ENCODE data around the gene ZNF276. TPM values are rescaled to one million over a fixed set of nuclear protein-coding genes. Genes with fewer than 3 reads are reported as not detected.

Gene ZNF276
- total RNA-seq, 1 experiment from 2014 or later, result 21.8 TPM

Other genes with a start within 250 kb of the ZNF276 start
- gene ANKRD11, start 231.0 kb upstream of the ZNF276 start, total RNA-seq (2014; rRNA removed; shearing (Covaris generic); ENCODE audit: low replicate concordance), result 28.5 and 29.9 TPM in 2 replicates
- gene SPG7, start 213.1 kb upstream of the ZNF276 start, total RNA-seq (2014; rRNA removed; shearing (Covaris generic); ENCODE audit: low replicate concordance), result 44.6 and 74.8 TPM in 2 replicates
- 6,565 and 10,922 TPM in 2 replicates for gene RPL13, start 160.9 kb upstream of the ZNF276 start, total RNA-seq (2014; rRNA removed; shearing (Covaris generic); ENCODE audit: low replicate concordance)
- gene CPNE7, start 145.8 kb upstream of the ZNF276 start, total RNA-seq (2014; rRNA removed; shearing (Covaris generic); ENCODE audit: low replicate concordance), result 3.7 and 3.9 TPM in 2 replicates
- 0.87 and 1.7 TPM in 2 replicates for gene DPEP1, start 107.9 kb upstream of the ZNF276 start, total RNA-seq (2014; rRNA removed; shearing (Covaris generic); ENCODE audit: low replicate concordance)
- gene CHMP1A, start 63.8 kb upstream of the ZNF276 start, total RNA-seq (2014; rRNA removed; shearing (Covaris generic); ENCODE audit: low replicate concordance), result 35.3 and 52.4 TPM in 2 replicates
- gene SPATA33, start 63.7 kb upstream of the ZNF276 start, total RNA-seq (2014; rRNA removed; shearing (Covaris generic); ENCODE audit: low replicate concordance), result 5.1 and 5.3 TPM in 2 replicates
- gene CDK10, start 34.8 kb upstream of the ZNF276 start, total RNA-seq (2014; rRNA removed; shearing (Covaris generic); ENCODE audit: low replicate concordance), result 25.6 and 61.6 TPM in 2 replicates
- 4.7 and 14.8 TPM in 2 replicates for gene SPATA2L, start 19.8 kb upstream of the ZNF276 start, total RNA-seq (2014; rRNA removed; shearing (Covaris generic); ENCODE audit: low replicate concordance)
- 4.8 and 5.6 TPM in 2 replicates for gene VPS9D1, start 639 bp upstream of the ZNF276 start, total RNA-seq (2014; rRNA removed; shearing (Covaris generic); ENCODE audit: low replicate concordance)
- 49.3 and 57.3 TPM in 2 replicates for gene FANCA, start 95.1 kb downstream of the ZNF276 start, total RNA-seq (2014; rRNA removed; shearing (Covaris generic); ENCODE audit: low replicate concordance)
- 1.0 TPM in 2 replicates for gene SPIRE2, start 106.9 kb downstream of the ZNF276 start, total RNA-seq (2014; rRNA removed; shearing (Covaris generic); ENCODE audit: low replicate concordance)
- 71.8 and 125 TPM in 2 replicates for gene TCF25, start 152.1 kb downstream of the ZNF276 start, total RNA-seq (2014; rRNA removed; shearing (Covaris generic); ENCODE audit: low replicate concordance)
- gene MC1R, start 197.3 kb downstream of the ZNF276 start, total RNA-seq (2014; rRNA removed; shearing (Covaris generic); ENCODE audit: low replicate concordance), result 3.2 and 4.8 TPM in 2 replicates
- 210 and 405 TPM in 2 replicates for gene TUBB3, start 201.8 kb downstream of the ZNF276 start, total RNA-seq (2014; rRNA removed; shearing (Covaris generic); ENCODE audit: low replicate concordance)
- gene DEF8, start 227.2 kb downstream of the ZNF276 start, total RNA-seq (2014; rRNA removed; shearing (Covaris generic); ENCODE audit: low replicate concordance), result 125 and 219 TPM in 2 replicates

All from Karpas-422 (cell line).